GM18519 (cell line): ENCODE results near the gene OR2A1.
"Not testable (repeated sequence)": the region's sequence is repeated elsewhere in the genome, so short reads cannot be mapped to it uniquely, and the experiment has no call there.

Experiments used
- ATAC-seq: cut with Tn5 transposase; IDR thresholded peaks from one replicate; pipeline ENCODE4 v1.9.1; 2021; ENCODE audit warnings: mild to moderate bottlenecking, moderate library complexity; ENCODE audit not compliant: unreplicated experiment, low FRiP score

OR2A1 gene

GRCh38 chr7:144311872-144312469 lies at the start of gene OR2A1:
Gene OR2A1 (plus strand): TSS chr7:144312419. CDS start chr7:144318125, 5,706 bp downstream.
- not testable (repeated sequence) for ATAC-seq

GRCh38 chr7:144264692-144265091 lies 47.5 kb upstream of the OR2A1 start, which contains the start of gene OR2A7:
Gene OR2A7 (minus strand): TSS chr7:144264792. CDS start chr7:144259628, 5,164 bp downstream.
- ATAC-seq, result not testable (repeated sequence)

GRCh38 chr7:144269188-144269587 lies 43.0 kb upstream of the OR2A1 start, which contains the start of gene CTAGE8:
Gene CTAGE8 (minus strand): TSS chr7:144269288. CDS start chr7:144269250, 38 bp downstream.
- ATAC-seq, result not testable (repeated sequence)

- not testable (repeated sequence) for ATAC-seq
Observed at GRCh38 chr7:144275281-144275680, 36.9 kb upstream of the OR2A1 start.

GRCh38 chr7:144280010-144280409 lies 32.2 kb upstream of the OR2A1 start:
- not testable (repeated sequence) for ATAC-seq

GRCh38 chr7:144281981-144282380 lies 30.2 kb upstream of the OR2A1 start:
- not testable (repeated sequence) for ATAC-seq

- ATAC-seq, result not testable (repeated sequence)
Observed at GRCh38 chr7:144282490-144282889, 29.7 kb upstream of the OR2A1 start.

- not testable (repeated sequence) for ATAC-seq
Observed at GRCh38 chr7:144283716-144284115, 28.5 kb upstream of the OR2A1 start.

GRCh38 chr7:144287171-144287784 lies 24.9 kb upstream of the OR2A1 start:
- ATAC-seq, result not testable (repeated sequence)

GRCh38 chr7:144291607-144292006 lies 20.6 kb upstream of the OR2A1 start:
- ATAC-seq, result not testable (repeated sequence)

GRCh38 chr7:144292384-144293161 lies 19.6 kb upstream of the OR2A1 start:
- ATAC-seq, result not testable (repeated sequence)

- ATAC-seq, result peak; percentile 58
Observed at GRCh38 chr7:144293794-144294499, 18.3 kb upstream of the OR2A1 start.

GRCh38 chr7:144302578-144303303 lies 9.5 kb upstream of the OR2A1 start:
- not testable (repeated sequence) for ATAC-seq

- ATAC-seq, result not testable (repeated sequence)
Observed at GRCh38 chr7:144303607-144304006, 8.6 kb upstream of the OR2A1 start.

GRCh38 chr7:144305156-144305555 lies 7.1 kb upstream of the OR2A1 start:
- not testable (repeated sequence) for ATAC-seq

- not testable (repeated sequence) for ATAC-seq
Observed at GRCh38 chr7:144309702-144310101, 2.5 kb upstream of the OR2A1 start.

GRCh38 chr7:144311218-144311617 lies 1.0 kb upstream of the OR2A1 start:
- ATAC-seq, result not testable (repeated sequence)

GRCh38 chr7:144317537-144317936 lies 5.3 kb downstream of the OR2A1 start:
- not testable (repeated sequence) for ATAC-seq

GRCh38 chr7:144319547-144319946 lies 7.3 kb downstream of the OR2A1 start:
- not testable (repeated sequence) for ATAC-seq
